Superior temporal gyrus (tissue), 1 donor: Measurements from ENCODE around the gene ZNF410.
A peak's percentile ranks its signal among the peaks of the same experiment; 100 is the strongest.
"Not testable (repeated sequence)": the region's sequence is repeated elsewhere in the genome, so short reads cannot be mapped to it uniquely, and the experiment has no call there.

ENCODE experiments used
- DNase-seq: peaks from one replicate; pipeline ENCODE4 v3.0.0-alpha.2; 2016; ENCODE audit errors: extremely low spot score

Gene ZNF410

GRCh38 chr14:73886449-73887317, at the start of gene ZNF410:
Gene ZNF410, plus strand, starts transcription at chr14:73886859. Its CDS starts 5,317 bp downstream, at chr14:73892176.
- peak; percentile 87 for DNase-seq

DNA sequence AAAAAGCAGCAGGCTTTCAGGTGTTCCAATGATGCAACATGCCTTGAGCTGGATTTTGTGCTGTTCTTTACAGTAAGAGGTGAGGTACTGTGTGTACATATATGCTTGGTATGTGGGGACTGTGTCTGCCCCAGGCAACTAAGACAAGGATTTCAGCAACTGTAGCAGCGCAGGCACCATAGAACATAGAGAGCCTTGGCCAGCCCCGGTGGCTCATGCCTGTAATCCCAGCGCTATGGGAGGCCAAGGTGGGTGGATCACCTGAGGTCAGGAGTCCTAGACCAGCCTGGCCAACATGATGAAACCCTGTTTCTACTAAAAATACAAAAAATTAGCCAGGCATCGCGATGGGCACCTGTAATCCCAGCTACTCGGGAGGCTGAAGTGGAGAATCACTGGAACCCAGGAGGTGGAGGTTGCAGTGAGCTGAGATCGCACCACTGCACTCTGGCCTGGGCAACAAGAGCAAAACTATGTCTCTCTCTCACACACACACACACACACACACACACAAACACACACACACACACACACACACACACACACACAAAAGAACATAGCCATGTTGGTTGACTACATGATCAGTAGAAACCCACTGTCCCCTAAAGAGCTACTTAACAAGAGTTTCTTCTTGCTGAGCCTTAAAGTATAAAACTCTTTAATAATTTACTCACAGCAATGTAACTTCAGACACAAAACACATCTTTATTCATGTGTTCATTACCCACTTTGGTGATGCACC, 48.2 kb upstream of the ZNF410 start:
- DNase-seq: not testable (repeated sequence)

DNA sequence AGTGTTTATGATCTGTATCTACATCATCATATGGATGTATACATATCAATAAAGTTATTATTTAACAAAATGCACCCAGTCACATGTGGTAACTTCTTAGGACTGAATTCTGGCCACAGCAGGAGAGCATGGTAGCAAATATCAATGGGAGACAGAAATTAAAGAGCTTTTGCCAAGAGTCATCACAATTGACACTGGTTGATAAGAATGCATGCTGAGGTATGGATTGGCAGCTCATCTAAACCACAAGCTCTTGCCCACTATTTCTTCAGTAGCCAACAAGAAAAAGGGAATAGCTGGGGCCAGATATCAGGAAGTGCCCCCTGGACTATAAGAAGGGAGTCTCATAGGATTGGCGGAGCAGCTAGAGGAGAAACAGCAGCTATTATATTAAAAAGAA, 44.5 kb upstream of the ZNF410 start:
- DNase-seq: no peak

DNA sequence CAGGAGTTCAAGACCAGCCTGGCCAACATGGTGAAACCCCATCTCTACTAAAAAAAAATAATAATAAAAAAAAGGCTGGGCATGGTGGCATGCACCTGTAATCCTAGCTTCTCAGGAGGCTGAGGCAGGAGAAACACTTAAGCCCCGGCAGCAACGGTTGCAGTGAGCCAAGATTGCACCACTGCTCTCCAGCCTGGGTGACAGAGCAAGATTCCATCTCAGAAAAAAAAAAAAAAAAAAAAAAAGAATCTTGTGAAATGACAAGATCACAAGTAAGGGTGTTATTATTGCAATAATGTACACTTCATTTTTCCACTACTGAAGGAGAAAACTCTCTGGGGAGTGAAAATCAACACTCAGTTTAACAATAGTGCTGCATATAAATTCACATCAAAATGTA, 43.8 kb upstream of the ZNF410 start:
- no peak for DNase-seq

GRCh38 chr14:73843296-73843695, 43.4 kb upstream of the ZNF410 start:
- DNase-seq: no peak

GRCh38 chr14:73846947-73847346, 39.7 kb upstream of the ZNF410 start:
- no peak for DNase-seq

DNA sequence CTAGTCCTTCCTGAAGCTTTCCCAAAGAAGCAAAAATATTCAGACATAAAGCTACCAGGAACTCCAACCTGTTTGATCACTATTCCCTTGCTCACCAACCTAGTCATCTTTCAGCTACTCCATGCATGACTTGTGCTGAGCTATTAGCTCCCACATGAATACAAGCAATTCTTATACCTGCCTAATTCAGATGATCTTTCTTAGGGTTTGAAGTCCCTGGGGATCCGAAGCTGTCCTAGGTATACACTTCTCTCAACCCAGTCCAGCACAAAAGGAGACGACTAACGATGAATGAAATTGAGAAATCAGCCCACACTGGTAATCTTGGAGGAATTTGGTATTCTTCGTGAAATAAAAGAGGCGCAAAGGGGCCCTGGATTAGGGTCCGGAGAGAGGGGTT, 35.7 kb upstream of the ZNF410 start:
- no peak for DNase-seq

- DNase-seq: peak; percentile 94
These were observed 34.9 kb upstream of the ZNF410 start, which contains the start of gene PTGR2 for GRCh38 chr14:73851567-73852382. Gene PTGR2, plus strand, starts transcription at chr14:73851831. Its CDS starts 7,032 bp downstream, at chr14:73858863.

- no peak for DNase-seq
These were observed 27.5 kb upstream of the ZNF410 start for GRCh38 chr14:73859145-73859544.

- no peak for DNase-seq
These were observed 25.6 kb upstream of the ZNF410 start for GRCh38 chr14:73861073-73861472.

DNA sequence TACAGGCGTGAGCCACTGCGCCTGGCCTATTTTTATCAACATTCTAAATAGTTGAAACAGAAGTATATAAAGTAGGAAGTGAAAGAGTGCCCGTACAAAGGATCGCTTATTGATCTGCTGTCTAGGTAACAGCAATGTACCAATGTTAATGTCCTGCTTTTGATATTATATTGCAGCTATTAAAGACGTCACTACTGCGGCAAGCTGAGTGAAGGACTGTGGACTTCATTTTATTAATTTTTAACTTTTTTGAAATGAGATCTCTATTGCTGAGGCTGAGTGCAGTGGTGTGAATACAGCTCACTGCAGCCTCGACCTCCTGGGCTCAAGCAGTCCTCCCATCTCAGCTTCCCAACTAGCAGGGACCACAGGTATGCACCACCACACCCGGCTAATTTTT, 24.2 kb upstream of the ZNF410 start:
- DNase-seq: no peak

DNA sequence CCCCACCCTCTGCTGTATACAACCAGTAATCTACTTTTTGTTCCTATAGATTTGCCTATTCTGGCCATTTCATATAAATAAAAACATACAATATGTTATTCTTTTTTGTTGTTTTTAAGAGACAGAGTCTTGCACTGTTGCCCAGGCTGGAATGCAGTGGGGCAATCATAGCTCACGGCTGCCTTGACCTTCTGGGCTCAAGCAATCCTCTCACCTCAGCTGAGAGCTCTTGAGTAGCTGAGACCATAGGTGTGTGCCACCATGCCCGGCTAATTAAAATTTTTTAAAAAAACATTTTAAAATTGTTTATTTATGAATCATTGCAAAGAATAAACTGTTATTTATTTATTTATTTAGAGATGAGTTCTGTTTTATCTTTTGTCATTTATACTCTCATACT, 23.4 kb upstream of the ZNF410 start:
- DNase-seq: no peak

DNA sequence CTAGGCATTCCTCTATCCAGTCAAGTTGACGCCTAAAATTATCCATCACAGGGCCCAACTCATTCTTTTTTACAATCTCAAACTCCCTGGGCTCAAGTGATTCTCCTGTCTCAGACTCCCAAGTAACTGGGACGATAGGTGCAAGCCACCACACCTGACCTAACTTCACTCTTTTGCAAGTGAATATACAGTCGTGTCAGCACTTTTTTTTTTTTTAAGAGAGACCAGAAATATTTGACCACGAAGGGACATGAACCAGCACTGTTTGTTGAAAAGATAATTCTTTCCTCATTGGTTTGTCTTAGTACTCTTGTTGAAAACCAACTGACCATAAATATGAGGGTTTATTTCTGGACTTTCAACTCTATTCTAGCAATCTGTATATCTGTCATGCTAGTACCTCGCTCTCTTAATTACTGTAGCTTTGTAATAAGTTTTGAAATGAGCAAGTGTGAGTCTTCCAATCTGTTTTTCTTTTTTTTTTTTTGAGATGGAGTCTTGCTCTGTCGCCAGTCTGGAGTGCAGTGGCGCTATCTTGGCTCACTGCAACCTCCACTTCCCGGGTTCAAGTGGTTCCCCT, 21.0 kb upstream of the ZNF410 start:
- DNase-seq: no peak

- DNase-seq: not testable (repeated sequence)
These were observed 16.9 kb upstream of the ZNF410 start for GRCh38 chr14:73869754-73870153.

DNA sequence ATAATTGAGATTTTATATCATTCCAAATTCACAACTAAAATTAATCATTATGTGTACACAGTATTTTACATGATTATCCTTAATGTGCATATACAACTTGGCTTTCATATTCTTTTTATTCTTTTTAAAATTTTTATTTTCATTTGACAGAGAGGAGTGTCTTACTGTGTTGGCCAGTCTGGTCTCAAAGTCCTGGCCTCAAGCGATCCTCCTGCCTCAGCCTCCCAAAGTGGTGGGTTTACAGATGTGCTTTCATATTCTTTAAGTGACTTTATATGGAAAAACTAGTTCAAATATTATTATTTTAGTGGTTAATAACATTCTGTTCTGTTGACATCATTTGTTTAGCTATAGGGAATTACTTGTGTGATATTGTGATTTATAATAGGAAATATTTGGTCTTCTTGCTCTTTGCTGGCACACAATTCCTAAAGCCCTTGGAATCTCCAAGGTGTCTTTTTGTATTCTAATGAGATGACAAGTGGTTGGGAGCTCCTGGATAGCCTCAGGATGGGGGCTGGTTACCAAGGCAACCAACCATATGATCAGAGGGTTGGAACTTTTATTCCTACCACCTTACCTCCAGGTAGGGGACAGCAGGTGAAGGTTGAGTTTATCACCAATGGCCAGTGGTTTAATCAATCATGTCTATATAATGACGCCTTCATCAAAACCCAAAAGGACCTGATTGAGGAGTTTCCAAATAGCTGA, 16.0 kb upstream of the ZNF410 start:
- no peak for DNase-seq

GRCh38 chr14:73873660-73874059, 13.0 kb upstream of the ZNF410 start:
- DNase-seq: no peak

- no peak for DNase-seq
These were observed 8.9 kb upstream of the ZNF410 start for GRCh38 chr14:73877790-73878189.

GRCh38 chr14:73878436-73878835, 8.2 kb upstream of the ZNF410 start:
- no peak for DNase-seq

DNA sequence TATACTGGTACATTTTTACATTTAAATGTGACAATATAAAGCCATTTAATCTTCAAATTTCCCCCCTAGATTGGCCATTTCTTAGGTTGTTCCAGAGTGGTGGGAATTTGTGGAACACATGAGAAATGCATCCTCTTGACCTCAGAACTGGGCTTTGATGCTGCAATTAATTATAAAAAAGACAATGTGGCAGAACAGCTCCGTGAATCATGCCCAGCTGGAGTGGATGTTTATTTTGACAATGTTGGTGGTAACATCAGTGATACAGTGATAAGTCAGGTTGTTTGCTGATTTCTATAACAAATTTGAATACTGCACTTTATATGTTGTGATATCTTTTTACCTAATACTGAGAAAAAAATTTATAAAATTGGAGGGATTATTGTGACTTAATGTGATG, 7.6 kb upstream of the ZNF410 start:
- no peak for DNase-seq

- DNase-seq: no peak
These were observed 2.0 kb upstream of the ZNF410 start for GRCh38 chr14:73884438-73885190.

GRCh38 chr14:73887318-73887616, 608 bp downstream of the ZNF410 start:
- DNase-seq: no peak
